ENCODE measurements around the gene SLC30A1. TPM values are rescaled to one million over a fixed set of nuclear protein-coding genes. Genes with fewer than 3 reads are reported as not detected.

SLC30A1 gene
- total and polyA plus RNA-seq, 2 donors from 2014 or later: 8.2 to 37.7 TPM

- peak overlapping the region; percentile 32 to 95 for H3K27ac ChIP-seq (ENCODE audit: low read depth in 2 of 2, low read length in 2 of 2)
- H3K27me3 ChIP-seq (ENCODE audit: control insufficient read depth, insufficient read depth, low read length): no peaks in the 10 kb centered on the region
- peaks cover 3 to 10% (median 5%) of the 10 kb centered on the region in 3 donors for H3K4me1 ChIP-seq (ENCODE audit: control insufficient read depth in 2 of 3, insufficient read depth in 2 of 3, low read depth in 1 of 3, low read length in 3 of 3)
- no peak for TF ChIP-seq CTCF (IDR thresholded peaks at IDR 0.05; ENCODE audit: borderline replicate concordance, extremely low read depth, insufficient read depth)
- intact Hi-C loops (cut with DNase I): loop anchor here (10.0 kb wide), 1 partner anchor 77 kb away; no protein-coding TSS in a partner anchor
- H3K9me3 ChIP-seq (ENCODE audit: control insufficient read depth in 2 of 3, insufficient read depth in 1 of 3, low read length in 3 of 3): no peaks in the 10 kb centered on the region
- H3K9ac ChIP-seq (ENCODE audit: low read length in 3 of 3): peak overlapping the region; percentile 71 to 85 (median 78)
- no peak for FAIRE-seq
- DNase-seq: no peak
- H3K4me3 ChIP-seq (ENCODE audit: low read length in 3 of 3): peak overlapping the region; percentile 88 to 96 (median 96)
- peaks cover 0 to 14% (median 5%) of the 10 kb centered on the region in 3 donors for H3K36me3 ChIP-seq (ENCODE audit: control insufficient read depth in 2 of 3, insufficient read depth in 3 of 3, low read length in 3 of 3)
Measured at GRCh38 chr1:211577277-211577818, 1.6 kb downstream of the SLC30A1 start.

GRCh38 chr1:211576717-211577116 lies 2.2 kb downstream of the SLC30A1 start:
- Histone ChIP-seq H3K36me3 (ENCODE audit: control insufficient read depth in 2 of 3, insufficient read depth in 3 of 3, low read length in 3 of 3) (peaks cover 0 to 14% (median 5%) of the 10 kb centered on the region in 3 donors), H3K4me3 (ENCODE audit: low read length in 3 of 3) (peak overlapping the region; percentile 88 to 96 (median 96)), H3K27ac (ENCODE audit: low read depth in 2 of 2, low read length in 2 of 2) (peak overlapping the region in 1 of 2 donors; percentile 32), H3K9me3 (ENCODE audit: control insufficient read depth in 2 of 3, insufficient read depth in 1 of 3, low read length in 3 of 3) (no peaks in the 10 kb centered on the region), H3K9ac (ENCODE audit: low read length in 3 of 3) (peak overlapping the region; percentile 71 to 85 (median 78)), H3K27me3 (ENCODE audit: control insufficient read depth, insufficient read depth, low read length) (no peaks in the 10 kb centered on the region), H3K4me1 (ENCODE audit: control insufficient read depth in 2 of 3, insufficient read depth in 2 of 3, low read depth in 1 of 3, low read length in 3 of 3) (peaks cover 3 to 10% (median 5%) of the 10 kb centered on the region in 3 donors)
- no peak for DNase-seq
- intact Hi-C loops (cut with DNase I): loop anchor here (10.0 kb wide), 1 partner anchor 78 kb away; no protein-coding TSS in a partner anchor
- no peak for TF ChIP-seq CTCF (IDR thresholded peaks at IDR 0.05; ENCODE audit: borderline replicate concordance, extremely low read depth, insufficient read depth)
- peak; percentile 50 for FAIRE-seq

- DNase-seq (no peak), FAIRE-seq (no peak)
- Histone ChIP-seq H3K9me3 (ENCODE audit: control insufficient read depth in 2 of 3, insufficient read depth in 1 of 3, low read length in 3 of 3) (no peaks in the 10 kb centered on the region), H3K27me3 (ENCODE audit: control insufficient read depth, insufficient read depth, low read length) (no peaks in the 10 kb centered on the region), H3K9ac (ENCODE audit: low read length in 3 of 3) (no peak overlapping the region), H3K27ac (ENCODE audit: low read depth in 2 of 2, low read length in 2 of 2) (no peak overlapping the region), H3K4me1 (ENCODE audit: control insufficient read depth in 2 of 3, insufficient read depth in 2 of 3, low read depth in 1 of 3, low read length in 3 of 3) (peaks cover 3 to 5% (median 5%) of the 10 kb centered on the region in 3 donors), H3K4me3 (ENCODE audit: low read length in 3 of 3) (no peak overlapping the region), H3K36me3 (ENCODE audit: control insufficient read depth in 2 of 3, insufficient read depth in 3 of 3, low read length in 3 of 3) (peaks cover 0 to 14% (median 5%) of the 10 kb centered on the region in 3 donors)
- intact Hi-C loops (cut with DNase I): loop anchor here (10.0 kb wide), 1 partner anchor 80 kb away; no protein-coding TSS in a partner anchor
- TF ChIP-seq CTCF (IDR thresholded peaks at IDR 0.05; ENCODE audit: borderline replicate concordance, extremely low read depth, insufficient read depth): no peak
Measured at GRCh38 chr1:211574705-211575104, 4.3 kb downstream of the SLC30A1 start.

All from kidney (tissue), 14 donors.